Keratinocyte (primary cell): ENCODE data around the gene DENND6A.

Source experiments
- CTCF ChIP-seq, 3 experiments: IDR thresholded peaks in 1 of 3; conservative IDR thresholded peaks in 1 of 3; optimal IDR thresholded peaks in 1 of 3; 2 replicates in 2 of 3; 3 replicates in 1 of 3; pipeline versions ENCODE3 to v1.5.1; 2011; ENCODE audit warnings: low read length in 3 of 3, mild to moderate bottlenecking in 3 of 3, moderate library complexity in 2 of 3, control low read depth in 1 of 3, inconsistent platforms in 1 of 3; ENCODE audit not compliant: insufficient read depth in 2 of 3; ENCODE audit errors: extremely low read depth in 1 of 3
- EZH2 ChIP-seq: IDR thresholded peaks from one replicate; pipeline ENCODE4 v1.6.1; 2012; ENCODE audit warnings: inconsistent platforms, mild to moderate bottlenecking, low read length, moderate library complexity

- TF ChIP-seq CTCF (optimal IDR thresholded peaks at IDR 0.05 in 1 of 3, IDR thresholded peaks at IDR 0.05 in 1 of 3, conservative IDR thresholded peaks at IDR 0.05 in 1 of 3; ENCODE audit: extremely low read depth in 1 of 3, insufficient read depth in 2 of 3, low read length in 3 of 3) (no peak), EZH2 (no peak)
These were observed 37.8 kb upstream of the DENND6A start for GRCh38 chr3:57730682-57731081.
